ENCODE results near the gene SPAG8. TPM values are rescaled to one million over a fixed set of nuclear protein-coding genes. Genes with fewer than 3 reads are reported as not detected.

SPAG8 gene
- total and polyA plus RNA-seq, 9 of the 15 experiments (the other 6 are each of a cell fraction or from before 2014, with no cell fraction given) = 0.03 to 0.47 (median 0.21) TPM

DNA sequence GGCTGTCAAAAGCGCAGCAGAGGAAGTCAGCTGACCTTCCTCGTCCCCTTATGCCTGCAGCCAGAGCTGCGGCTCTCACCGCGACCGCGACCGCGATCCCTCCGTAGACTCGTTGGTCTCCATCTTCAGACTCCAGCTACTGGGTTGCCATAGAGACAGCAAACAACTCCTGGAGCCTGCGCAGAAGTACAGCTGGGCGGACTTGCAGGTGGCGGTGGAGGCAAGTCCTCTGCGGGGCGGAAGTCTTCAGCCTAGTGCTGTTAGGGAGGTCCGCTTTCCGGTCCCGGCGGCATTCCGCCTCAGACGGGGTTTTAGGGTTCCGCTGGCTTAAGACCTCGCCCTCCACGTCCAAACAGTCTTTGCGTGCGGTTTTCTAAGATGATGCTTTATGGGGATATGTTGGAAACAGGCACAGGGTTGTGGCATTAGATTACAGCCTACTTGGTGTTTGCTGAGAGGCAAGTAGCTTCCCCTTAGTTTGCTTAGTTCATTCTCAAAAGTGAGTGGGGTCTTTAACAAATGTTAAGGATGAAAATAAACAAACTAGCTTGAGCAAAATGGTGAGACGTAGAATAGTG is at the start of gene SPAG8 (continued):
- TF ChIP-seq MYC (IDR thresholded peaks at IDR 0.05; ENCODE audit: low read depth, low read length) (peak; percentile 23; the same call in 1 of the 2 replicates), MYC (CRISPR knock-in tag; IDR thresholded peaks at IDR 0.05; ENCODE audit: borderline replicate concordance, low read depth) (no peak), ETV1 (tag; conservative IDR thresholded peaks at IDR 0.05; ENCODE audit: low read depth) (peak; percentile 88), ESRRB (CRISPR knock-in tag; IDR thresholded peaks at IDR 0.05; ENCODE audit: borderline replicate concordance) (no peak), HNRNPH1 (optimal IDR thresholded peaks at IDR 0.05; ENCODE audit: low read depth, low read length) (no peak), KLF6 (CRISPR knock-in tag; IDR thresholded peaks at IDR 0.05; ENCODE audit: borderline replicate concordance) (no peak), PHB (CRISPR knock-in tag; IDR thresholded peaks at IDR 0.05) (no peak), ZBTB1 (CRISPR knock-in tag; IDR thresholded peaks at IDR 0.05; ENCODE audit: borderline replicate concordance, low read depth) (peak; percentile 87; the same call in 1 of the 2 replicates), JUND (IDR thresholded peaks at IDR 0.05; ENCODE audit: borderline replicate concordance, low read depth, low read length) (0 out of 2 replicates have a peak, but pooled peaks have one; percentile 16), JUND (tag; IDR thresholded peaks at IDR 0.05; ENCODE audit: borderline replicate concordance, low read depth, low read length) (no peak; the same call in 2 of the 3 replicates), NCOR1 (IDR thresholded peaks at IDR 0.05) (peak; percentile 76), SAP30 (IDR thresholded peaks at IDR 0.05; ENCODE audit: borderline replicate concordance, insufficient read depth, low read depth, low read length, poor library complexity, severe bottlenecking) (peak; percentile 55), SMC3 (conservative IDR thresholded peaks at IDR 0.05; ENCODE audit: insufficient read depth, low read depth, low read length) (no peak), FOSL1 (tag; conservative IDR thresholded peaks at IDR 0.05) (no peak), CHD2 (IDR thresholded peaks at IDR 0.05; ENCODE audit: low read depth, low read length) (no peak), MCM7 (IDR thresholded peaks at IDR 0.05) (no peak), NR2C2 (CRISPR knock-in tag; IDR thresholded peaks at IDR 0.05) (no peak), NR2C2 (tag; IDR thresholded peaks at IDR 0.05) (peak; percentile 51; the same call in 1 of the 2 replicates)
- TF ChIP-seq, protein P1, sequence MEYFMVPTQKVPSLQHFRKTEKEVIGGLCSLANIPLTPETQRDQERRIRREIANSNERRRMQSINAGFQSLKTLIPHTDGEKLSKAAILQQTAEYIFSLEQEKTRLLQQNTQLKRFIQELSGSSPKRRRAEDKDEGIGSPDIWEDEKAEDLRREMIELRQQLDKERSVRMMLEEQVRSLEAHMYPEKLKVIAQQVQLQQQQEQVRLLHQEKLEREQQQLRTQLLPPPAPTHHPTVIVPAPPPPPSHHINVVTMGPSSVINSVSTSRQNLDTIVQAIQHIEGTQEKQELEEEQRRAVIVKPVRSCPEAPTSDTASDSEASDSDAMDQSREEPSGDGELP (CRISPR knock-in tag; IDR thresholded peaks at IDR 0.05; ENCODE audit: borderline replicate concordance) = peak; percentile 89
- TF ChIP-seq, protein P2, sequence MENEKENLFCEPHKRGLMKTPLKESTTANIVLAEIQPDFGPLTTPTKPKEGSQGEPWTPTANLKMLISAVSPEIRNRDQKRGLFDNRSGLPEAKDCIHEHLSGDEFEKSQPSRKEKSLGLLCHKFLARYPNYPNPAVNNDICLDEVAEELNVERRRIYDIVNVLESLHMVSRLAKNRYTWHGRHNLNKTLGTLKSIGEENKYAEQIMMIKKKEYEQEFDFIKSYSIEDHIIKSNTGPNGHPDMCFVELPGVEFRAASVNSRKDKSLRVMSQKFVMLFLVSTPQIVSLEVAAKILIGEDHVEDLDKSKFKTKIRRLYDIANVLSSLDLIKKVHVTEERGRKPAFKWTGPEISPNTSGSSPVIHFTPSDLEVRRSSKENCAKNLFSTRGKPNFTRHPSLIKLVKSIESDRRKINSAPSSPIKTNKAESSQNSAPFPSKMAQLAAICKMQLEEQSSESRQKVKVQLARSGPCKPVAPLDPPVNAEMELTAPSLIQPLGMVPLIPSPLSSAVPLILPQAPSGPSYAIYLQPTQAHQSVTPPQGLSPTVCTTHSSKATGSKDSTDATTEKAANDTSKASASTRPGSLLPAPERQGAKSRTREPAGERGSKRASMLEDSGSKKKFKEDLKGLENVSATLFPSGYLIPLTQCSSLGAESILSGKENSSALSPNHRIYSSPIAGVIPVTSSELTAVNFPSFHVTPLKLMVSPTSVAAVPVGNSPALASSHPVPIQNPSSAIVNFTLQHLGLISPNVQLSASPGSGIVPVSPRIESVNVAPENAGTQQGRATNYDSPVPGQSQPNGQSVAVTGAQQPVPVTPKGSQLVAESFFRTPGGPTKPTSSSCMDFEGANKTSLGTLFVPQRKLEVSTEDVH (IDR thresholded peaks at IDR 0.05; ENCODE audit: low read depth, partially characterized antibody) = peak; percentile 84
- TF ChIP-seq, protein P3, sequence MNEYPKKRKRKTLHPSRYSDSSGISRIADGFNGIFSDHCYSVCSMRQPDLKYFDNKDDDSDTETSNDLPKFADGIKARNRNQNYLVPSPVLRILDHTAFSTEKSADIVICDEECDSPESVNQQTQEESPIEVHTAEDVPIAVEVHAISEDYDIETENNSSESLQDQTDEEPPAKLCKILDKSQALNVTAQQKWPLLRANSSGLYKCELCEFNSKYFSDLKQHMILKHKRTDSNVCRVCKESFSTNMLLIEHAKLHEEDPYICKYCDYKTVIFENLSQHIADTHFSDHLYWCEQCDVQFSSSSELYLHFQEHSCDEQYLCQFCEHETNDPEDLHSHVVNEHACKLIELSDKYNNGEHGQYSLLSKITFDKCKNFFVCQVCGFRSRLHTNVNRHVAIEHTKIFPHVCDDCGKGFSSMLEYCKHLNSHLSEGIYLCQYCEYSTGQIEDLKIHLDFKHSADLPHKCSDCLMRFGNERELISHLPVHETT (CRISPR knock-in tag; conservative IDR thresholded peaks at IDR 0.05 in 1 of 2, IDR thresholded peaks at IDR 0.05 in 1 of 2) = no peak

Measured in K562 (cell line).